Immature natural killer cell (primary cell): Measurements from ENCODE around the gene CMSS1. TPM values are rescaled to one million over a fixed set of nuclear protein-coding genes. Genes with fewer than 3 reads are reported as not detected.

Experiments used
- DNase-seq, 3 donors: peaks; one replicate each; pipeline ENCODE4 v3.0.0; 2022; ENCODE audit warnings: mixed read lengths in 1 of 3
- H3K27ac Mint-ChIP-seq, 6 donors: one replicate each; pipeline ENCODE4 v1.8.0; 2020; ENCODE audit warnings: mixed read lengths in 6 of 6, mild to moderate bottlenecking in 5 of 6, inconsistent platforms in 4 of 6, moderate library complexity in 3 of 6
- H3K27me3 Mint-ChIP-seq, 3 donors: one replicate each; pipeline ENCODE4 v1.8.0; 2020 to 2021; ENCODE audit warnings: low read depth in 3 of 3, mild to moderate bottlenecking in 3 of 3, mixed read lengths in 3 of 3, moderate library complexity in 3 of 3, inconsistent platforms in 1 of 3
- H3K36me3 Mint-ChIP-seq, 3 donors: one replicate each; pipeline ENCODE4 v1.8.0; 2020; ENCODE audit warnings: mixed read lengths in 3 of 3, inconsistent platforms in 2 of 3, mild to moderate bottlenecking in 2 of 3
- H3K4me1 Mint-ChIP-seq, 2 donors: one replicate each; pipeline ENCODE4 v1.8.0; 2020; ENCODE audit warnings: inconsistent platforms in 2 of 2, mild to moderate bottlenecking in 2 of 2, mixed read lengths in 2 of 2, moderate library complexity in 1 of 2
- H3K4me3 Mint-ChIP-seq, 5 donors: one replicate each; pipeline ENCODE4 v1.8.0; 2020; ENCODE audit warnings: mild to moderate bottlenecking in 5 of 5, mixed read lengths in 5 of 5, inconsistent platforms in 3 of 5, moderate library complexity in 3 of 5
- H3K9me3 Mint-ChIP-seq, 6 donors: one replicate each; pipeline ENCODE4 v1.8.0; 2020; ENCODE audit warnings: mild to moderate bottlenecking in 6 of 6, mixed read lengths in 6 of 6, inconsistent platforms in 4 of 6, moderate library complexity in 3 of 6
- polyA plus RNA-seq, 3 donors: library from polyadenylated mRNA; unstranded; fragments of 300-500 nt; fragmentation: Illumina TruSeq; gene quantifications; one replicate each; pipeline ENCODE4 v1.2.3, GENCODE V29; 2021

Gene CMSS1
- polyA plus RNA-seq, 3 donors from 2014 or later: 12.1 to 13.4 (median 12.8) TPM

DNA sequence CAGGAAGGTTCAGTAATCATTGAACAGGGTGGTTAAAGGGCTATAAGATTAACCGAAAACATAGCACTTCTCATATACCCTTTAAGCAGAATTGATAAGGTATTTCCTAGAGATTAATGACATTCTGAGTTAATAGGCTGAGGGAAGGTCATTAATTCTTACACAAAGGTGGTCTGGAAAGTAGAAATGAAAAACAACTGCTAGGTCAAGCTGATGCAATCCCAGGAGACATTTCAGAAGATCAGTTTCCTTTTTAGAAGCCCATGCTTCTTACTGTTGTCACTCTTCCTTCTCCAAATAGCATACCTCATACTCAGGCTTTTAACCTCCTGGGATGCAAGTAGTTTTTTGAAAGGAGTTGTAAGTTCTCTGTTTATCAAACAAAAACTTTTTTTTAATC, 287.8 kb downstream of the CMSS1 start:
- Mint-ChIP-seq H3K27me3 (no peaks in the 10 kb centered on the region), H3K4me3 (no peak overlapping the region), H3K9me3 (no peaks in the 10 kb centered on the region), H3K27ac (no peak overlapping the region), H3K4me1 (no peaks in the 10 kb centered on the region), H3K36me3 (peaks cover 0 to 6% (median 4%) of the 10 kb centered on the region in 3 donors)
- DNase-seq: no peak

DNA sequence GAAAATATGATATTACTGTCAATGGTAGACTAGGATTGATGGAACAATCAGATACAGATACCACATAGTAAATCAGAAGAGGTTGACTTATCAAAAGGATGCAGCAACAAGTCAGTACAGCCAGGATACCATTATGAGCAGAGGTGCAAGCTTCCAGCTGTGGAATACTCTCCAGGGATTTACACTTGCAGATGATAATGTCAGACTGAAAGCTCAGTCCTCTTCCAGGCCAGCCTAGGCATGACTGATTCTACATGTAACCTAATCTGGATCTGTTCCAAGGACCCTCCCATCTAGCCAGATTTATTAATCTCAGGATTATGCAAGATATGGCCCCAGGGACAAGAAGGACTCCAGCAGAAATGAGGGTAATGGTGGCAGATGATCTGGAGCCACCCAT, 288.4 kb downstream of the CMSS1 start:
- Mint-ChIP-seq H3K4me3 (no peak overlapping the region), H3K9me3 (no peaks in the 10 kb centered on the region), H3K4me1 (no peaks in the 10 kb centered on the region), H3K27me3 (no peaks in the 10 kb centered on the region), H3K27ac (no peak overlapping the region), H3K36me3 (peaks cover 0 to 7% (median 2%) of the 10 kb centered on the region in 3 donors)
- no peak for DNase-seq

DNA sequence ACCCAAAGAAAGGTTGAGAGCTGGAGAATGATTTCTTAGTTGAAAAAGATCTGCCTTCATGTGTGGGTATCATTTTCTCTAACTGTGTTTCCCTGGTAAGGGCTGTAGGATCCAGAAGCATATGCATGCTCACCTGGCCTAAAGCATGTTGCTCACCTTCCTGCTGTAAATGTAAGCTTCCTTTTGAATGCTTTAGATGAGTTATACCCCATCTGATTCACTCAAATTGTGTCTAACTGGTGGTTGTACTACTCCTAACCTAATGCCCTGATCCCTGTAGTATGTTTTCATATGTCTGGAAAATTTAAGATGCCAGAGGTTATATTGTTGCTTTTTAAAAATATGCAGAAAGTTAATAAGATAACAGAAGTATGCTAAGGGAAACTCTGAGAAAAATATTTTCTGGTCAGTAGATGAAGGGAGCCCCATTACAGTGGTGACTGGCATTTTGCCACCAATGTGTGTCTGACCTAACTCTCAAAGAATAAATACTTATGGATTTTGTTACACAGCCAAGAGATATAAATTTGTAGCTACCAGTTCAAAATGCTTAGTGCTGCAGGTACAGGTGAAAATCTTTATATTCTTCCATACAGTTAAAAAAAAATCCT, 289.0 kb downstream of the CMSS1 start:
- H3K4me1 Mint-ChIP-seq: no peaks in the 10 kb centered on the region
- no peaks in the 10 kb centered on the region for H3K27me3 Mint-ChIP-seq
- no peak overlapping the region for H3K4me3 Mint-ChIP-seq
- peaks cover 0 to 5% (median 0%) of the 10 kb centered on the region in 3 donors for H3K36me3 Mint-ChIP-seq
- no peak for DNase-seq
- H3K27ac Mint-ChIP-seq: no peak overlapping the region
- H3K9me3 Mint-ChIP-seq: no peaks in the 10 kb centered on the region

DNA sequence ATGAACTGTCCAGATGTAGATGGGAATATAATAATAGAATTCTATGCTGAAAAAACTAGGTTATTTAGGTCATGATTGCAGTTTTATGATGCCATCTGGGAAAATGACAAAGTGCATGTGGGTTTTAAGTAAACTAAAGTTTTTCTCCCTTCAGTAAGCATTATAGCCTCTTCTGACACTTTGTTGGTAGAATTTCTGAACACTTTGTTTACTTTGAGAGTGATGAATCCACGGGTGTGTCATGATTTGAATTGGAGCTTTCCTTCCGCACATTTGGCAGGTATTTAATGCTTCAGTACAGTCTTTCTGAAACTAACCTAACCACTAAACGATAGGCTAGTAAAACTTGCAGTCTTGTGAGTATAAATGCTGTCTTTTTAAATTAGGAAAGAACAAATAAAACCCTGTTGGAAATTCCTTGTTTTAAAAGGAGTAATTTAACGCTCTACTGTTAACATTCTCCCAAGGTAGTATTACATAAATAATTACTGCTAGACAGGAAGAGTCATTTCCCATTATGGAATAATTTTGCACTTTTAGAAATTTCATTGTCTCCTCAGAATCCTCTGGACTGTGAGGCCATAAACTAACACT, 289.7 kb downstream of the CMSS1 start:
- H3K9me3 Mint-ChIP-seq: no peaks in the 10 kb centered on the region
- no peak overlapping the region for H3K27ac Mint-ChIP-seq
- no peaks in the 10 kb centered on the region for H3K4me1 Mint-ChIP-seq
- H3K36me3 Mint-ChIP-seq: peaks cover 0 to 5% (median 0%) of the 10 kb centered on the region in 3 donors
- DNase-seq: no peak
- no peak overlapping the region for H3K4me3 Mint-ChIP-seq
- no peaks in the 10 kb centered on the region for H3K27me3 Mint-ChIP-seq

DNA sequence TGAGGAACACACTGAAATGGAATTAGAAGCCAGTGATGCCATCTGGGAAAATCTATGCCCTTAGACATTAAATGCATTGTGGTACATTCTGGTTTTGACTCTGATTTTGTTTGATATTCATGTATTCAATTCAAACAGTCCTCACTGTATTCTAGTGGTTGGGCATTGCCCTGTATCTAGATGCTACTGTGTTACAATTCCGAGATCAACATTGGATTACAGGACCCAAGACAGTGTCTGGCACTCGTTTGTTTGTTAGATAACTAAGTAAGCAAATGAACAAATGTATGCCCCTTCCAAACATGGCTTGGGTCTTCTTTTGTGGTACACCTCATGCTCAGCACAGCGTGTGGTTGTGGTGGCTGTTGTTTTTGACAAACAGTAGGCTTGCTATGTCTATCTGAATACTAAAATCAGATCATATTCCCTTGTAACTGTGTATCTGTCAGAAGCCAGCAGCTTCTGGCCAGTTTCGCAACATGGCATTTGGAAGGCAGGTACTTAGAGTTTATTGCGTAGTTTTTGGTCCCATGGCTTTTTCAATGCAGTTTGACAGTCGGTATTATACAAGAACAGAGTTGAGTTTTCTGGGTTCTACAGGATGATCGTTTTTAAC, 290.9 kb downstream of the CMSS1 start:
- H3K4me1 Mint-ChIP-seq: no peaks in the 10 kb centered on the region
- H3K9me3 Mint-ChIP-seq: no peaks in the 10 kb centered on the region
- no peak for DNase-seq
- H3K27me3 Mint-ChIP-seq: no peaks in the 10 kb centered on the region
- no peak overlapping the region for H3K4me3 Mint-ChIP-seq
- H3K27ac Mint-ChIP-seq: no peak overlapping the region
- peaks cover 0 to 5% (median 0%) of the 10 kb centered on the region in 3 donors for H3K36me3 Mint-ChIP-seq

DNA sequence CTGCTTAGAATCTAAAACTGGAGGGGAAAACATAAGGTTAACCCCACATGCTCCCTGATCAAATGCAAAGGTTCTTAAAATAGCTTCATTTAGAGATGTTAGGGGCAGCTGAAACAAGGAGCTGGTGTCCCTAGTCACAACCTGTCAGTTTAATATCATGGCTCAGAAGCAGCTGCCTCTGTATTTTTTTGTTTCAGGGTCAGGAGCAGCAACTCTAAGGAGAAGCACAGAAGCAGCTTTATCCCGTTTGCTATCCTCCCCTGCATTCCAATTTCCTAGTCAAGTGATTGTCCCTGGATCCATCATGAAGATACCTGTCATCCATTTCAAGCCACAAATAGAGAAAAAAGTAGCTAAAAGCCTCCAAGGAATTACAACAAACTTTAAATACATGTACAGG, 292.5 kb downstream of the CMSS1 start:
- Mint-ChIP-seq H3K4me3 (no peak overlapping the region), H3K36me3 (peaks cover 0 to 5% (median 0%) of the 10 kb centered on the region in 3 donors), H3K27ac (no peak overlapping the region), H3K27me3 (no peaks in the 10 kb centered on the region), H3K4me1 (no peaks in the 10 kb centered on the region), H3K9me3 (no peaks in the 10 kb centered on the region)
- no peak for DNase-seq

DNA sequence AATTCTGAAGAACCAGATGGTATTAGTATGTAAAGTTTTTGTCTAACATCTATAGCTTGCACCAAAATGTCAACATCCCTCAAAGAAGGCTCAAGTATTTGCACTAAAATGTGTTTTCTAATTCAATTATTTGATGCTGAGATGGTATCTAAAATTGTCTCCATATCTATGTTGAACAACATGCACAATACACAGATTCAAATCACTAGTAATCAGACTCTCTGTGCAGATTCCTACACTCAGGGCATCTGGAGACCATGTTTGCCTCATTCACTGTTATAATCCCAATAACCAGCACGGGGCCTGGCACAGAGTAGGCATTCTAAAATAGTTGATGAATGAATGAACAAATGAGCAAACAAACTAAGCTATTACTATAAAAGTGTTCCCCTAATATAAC, 294.1 kb downstream of the CMSS1 start:
- Mint-ChIP-seq H3K27me3 (no peaks in the 10 kb centered on the region), H3K9me3 (no peaks in the 10 kb centered on the region), H3K4me3 (no peak overlapping the region), H3K27ac (no peak overlapping the region), H3K4me1 (no peaks in the 10 kb centered on the region), H3K36me3 (peaks cover 0 to 5% (median 0%) of the 10 kb centered on the region in 3 donors)
- no peak for DNase-seq

DNA sequence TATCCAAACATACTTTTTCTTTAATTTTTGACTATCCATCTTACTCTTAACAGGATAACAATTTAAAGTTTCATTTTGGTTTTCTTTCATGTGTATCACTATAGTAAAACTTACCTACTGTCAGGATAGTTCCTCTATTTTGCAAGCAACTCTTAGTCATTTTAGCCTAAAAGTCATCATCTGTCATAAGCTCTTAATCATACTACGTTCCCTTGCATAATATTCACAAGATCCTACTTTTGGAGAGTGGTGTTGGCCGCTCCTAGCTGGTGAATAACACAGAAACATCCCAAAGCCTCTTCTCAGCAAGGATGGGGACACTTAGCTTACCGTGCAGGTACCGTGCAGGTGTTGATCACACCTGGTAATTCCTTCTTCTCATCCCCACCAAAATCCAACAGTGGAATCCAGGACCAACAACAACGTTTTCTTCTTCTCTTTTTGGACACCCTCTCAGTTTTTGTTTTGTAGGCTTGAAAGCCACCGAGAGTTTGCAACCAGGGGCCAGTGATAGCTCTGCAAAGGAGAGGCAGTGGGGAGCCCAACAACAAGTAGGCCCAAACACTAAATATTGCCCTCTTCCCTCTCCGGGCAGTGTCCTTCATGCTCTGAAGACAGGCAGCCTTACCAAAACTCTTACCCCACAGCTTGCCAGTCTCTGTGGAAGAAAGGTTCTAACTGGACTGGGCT, 296.2 kb downstream of the CMSS1 start:
- no peak overlapping the region for H3K4me3 Mint-ChIP-seq
- H3K27me3 Mint-ChIP-seq: no peaks in the 10 kb centered on the region
- H3K4me1 Mint-ChIP-seq: no peaks in the 10 kb centered on the region
- no peak overlapping the region for H3K27ac Mint-ChIP-seq
- H3K36me3 Mint-ChIP-seq: peaks cover 0 to 5% (median 0%) of the 10 kb centered on the region in 3 donors
- H3K9me3 Mint-ChIP-seq: no peaks in the 10 kb centered on the region
- no peak for DNase-seq

DNA sequence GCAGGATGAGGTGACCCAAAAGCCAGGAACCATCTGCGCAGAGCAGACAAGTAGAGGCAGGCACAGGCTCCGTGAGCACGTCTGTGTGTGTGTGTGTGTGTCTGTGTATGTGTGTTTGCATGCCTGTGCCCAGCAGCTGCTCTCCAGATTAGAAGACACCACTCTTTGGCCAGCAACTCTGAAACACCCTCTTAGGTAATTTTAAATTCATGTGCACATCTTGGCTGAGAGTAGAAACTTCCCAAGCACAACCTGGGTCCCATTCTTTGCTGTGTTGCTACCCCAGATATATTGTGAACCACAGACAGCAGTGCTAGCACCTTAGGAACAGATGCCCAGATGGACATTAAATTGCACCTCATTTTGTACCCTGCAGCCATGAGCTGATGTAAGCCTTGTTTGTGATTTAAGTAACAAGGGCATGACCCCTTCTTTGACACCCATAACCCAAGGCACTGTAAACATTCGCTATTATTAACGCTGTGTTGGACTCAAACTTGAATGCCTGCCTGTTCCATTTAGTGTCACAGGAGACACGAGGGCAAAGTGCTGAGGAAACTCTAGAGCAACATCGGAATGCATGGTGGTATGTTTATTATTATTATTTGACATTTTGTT, 296.9 kb downstream of the CMSS1 start, which contains the start of gene FILIP1L:
Gene FILIP1L, minus strand, starts transcription at position 89 of the 618 bp plus-strand sequence.
- Mint-ChIP-seq H3K4me3 (no peak within 1 kb of the TSS), H3K27ac (no peak within 1 kb of the TSS), H3K9me3 (no peaks in the 10 kb centered on the region), H3K4me1 (no peaks in the 10 kb centered on the region), H3K27me3 (no peaks in the 10 kb centered on the region), H3K36me3 (peaks cover 0 to 5% (median 0%) of the 10 kb centered on the region in 3 donors)
- no peak for DNase-seq

DNA sequence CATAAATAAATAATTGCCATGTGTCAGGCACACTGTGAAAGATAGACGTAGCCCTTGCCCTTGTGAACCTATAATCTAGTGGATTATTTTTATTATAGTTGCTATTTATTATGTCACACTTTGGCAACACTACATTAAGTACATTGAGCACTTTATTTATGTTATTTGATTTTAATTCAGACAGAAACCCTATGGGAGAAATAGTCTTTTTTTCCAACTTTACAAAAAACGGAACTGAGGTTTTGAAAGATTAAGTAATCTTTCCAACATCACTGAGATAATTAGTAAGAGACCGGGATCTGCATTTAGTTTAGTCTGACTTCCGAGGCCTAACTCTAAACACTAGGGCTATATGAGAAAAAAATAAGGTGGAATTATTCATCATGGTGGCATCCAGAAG, 299.4 kb downstream of the CMSS1 start:
- no peak overlapping the region for H3K27ac Mint-ChIP-seq
- DNase-seq: no peak
- no peaks in the 10 kb centered on the region for H3K4me1 Mint-ChIP-seq
- H3K9me3 Mint-ChIP-seq: no peaks in the 10 kb centered on the region
- H3K27me3 Mint-ChIP-seq: no peaks in the 10 kb centered on the region
- no peak overlapping the region for H3K4me3 Mint-ChIP-seq
- no peaks in the 10 kb centered on the region for H3K36me3 Mint-ChIP-seq

DNA sequence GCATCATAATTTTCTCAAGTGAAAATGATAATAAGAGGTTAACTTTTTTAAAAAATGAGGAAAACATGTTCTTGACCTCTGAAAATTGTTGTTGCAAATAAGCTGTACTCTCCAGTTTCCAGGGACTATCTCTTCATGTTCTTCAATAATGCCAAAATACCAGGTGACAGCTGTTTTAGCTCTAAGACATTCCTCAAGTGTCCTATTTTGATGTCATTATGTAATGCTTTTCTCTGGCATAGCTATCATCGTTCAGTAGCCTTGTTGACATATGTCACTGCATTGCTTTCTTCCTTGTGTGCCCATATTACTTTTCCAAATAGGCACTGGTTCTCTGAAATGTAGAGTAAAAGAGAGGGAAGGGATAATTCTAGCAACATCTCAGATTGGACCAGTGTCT, 302.4 kb downstream of the CMSS1 start:
- Mint-ChIP-seq H3K36me3 (no peaks in the 10 kb centered on the region), H3K27me3 (no peaks in the 10 kb centered on the region), H3K9me3 (no peaks in the 10 kb centered on the region), H3K4me1 (no peaks in the 10 kb centered on the region), H3K4me3 (no peak overlapping the region), H3K27ac (no peak overlapping the region)
- no peak for DNase-seq

DNA sequence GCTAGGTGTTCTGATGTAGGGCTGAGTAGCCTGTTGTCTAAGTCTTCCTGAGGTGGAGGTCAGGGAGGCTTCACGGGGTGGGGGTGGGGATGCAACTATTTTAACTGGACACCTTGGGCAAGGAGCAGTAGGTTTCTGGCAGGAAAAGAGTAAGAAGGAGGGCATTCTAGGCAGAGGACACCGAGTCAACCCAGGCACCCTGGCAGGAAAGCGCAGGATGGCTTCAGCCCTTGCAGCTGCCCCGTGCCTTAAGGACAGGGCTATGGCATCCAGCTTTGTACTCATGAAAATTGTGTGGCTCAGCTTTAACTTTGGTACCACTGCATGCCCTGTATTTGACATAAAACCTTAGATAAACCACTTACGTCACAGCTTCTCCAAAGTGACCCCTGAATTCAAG, 303.0 kb downstream of the CMSS1 start:
- Mint-ChIP-seq H3K27me3 (no peaks in the 10 kb centered on the region), H3K36me3 (no peaks in the 10 kb centered on the region), H3K4me1 (no peaks in the 10 kb centered on the region), H3K9me3 (no peaks in the 10 kb centered on the region), H3K4me3 (no peak overlapping the region), H3K27ac (no peak overlapping the region)
- no peak for DNase-seq

DNA sequence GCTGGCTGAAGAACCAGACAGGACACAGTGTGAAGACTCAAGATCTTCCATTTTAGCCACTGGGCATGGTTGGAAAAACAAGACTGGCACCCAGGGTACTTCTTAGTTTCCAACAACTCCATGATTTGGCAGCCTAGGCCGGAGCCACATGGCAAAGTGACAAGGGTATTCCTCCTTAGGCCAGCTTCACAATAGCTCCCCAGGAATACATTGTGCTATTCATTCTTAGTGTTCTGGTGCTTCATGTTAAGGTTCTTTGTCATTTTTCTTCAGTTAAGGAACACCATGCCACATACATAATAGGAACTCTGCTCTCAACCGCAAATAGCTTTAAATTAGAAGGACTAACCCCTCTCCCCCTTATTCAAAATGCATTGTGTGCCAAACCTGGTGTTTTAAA, 304.7 kb downstream of the CMSS1 start:
- Mint-ChIP-seq H3K9me3 (no peaks in the 10 kb centered on the region), H3K4me1 (no peaks in the 10 kb centered on the region), H3K27me3 (no peaks in the 10 kb centered on the region), H3K4me3 (no peak overlapping the region), H3K27ac (no peak overlapping the region), H3K36me3 (no peaks in the 10 kb centered on the region)
- no peak for DNase-seq

DNA sequence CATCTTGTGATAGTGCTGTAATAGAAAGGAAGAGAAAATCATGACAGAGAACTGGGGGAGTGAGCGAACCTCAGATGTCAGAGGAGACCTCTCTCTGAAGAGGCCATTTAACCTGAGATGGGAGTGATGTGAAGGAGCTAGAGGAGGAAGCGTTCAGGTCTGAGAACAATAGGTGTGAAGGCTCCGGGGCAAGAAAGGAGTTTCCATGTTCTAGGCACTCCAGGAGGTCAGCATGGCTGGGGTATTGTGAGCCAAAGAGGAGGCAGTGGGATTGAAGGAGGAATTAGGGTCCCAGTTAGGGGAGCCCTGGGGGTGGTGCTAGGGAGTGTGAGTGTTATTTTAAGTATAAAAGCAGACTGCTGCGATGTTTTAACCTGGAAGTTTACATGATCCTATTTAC, 305.4 kb downstream of the CMSS1 start:
- Mint-ChIP-seq H3K4me3 (no peak overlapping the region), H3K27me3 (no peaks in the 10 kb centered on the region), H3K36me3 (no peaks in the 10 kb centered on the region), H3K9me3 (no peaks in the 10 kb centered on the region), H3K4me1 (no peaks in the 10 kb centered on the region), H3K27ac (no peak overlapping the region)
- no peak for DNase-seq
